Right lobe of liver (tissue), 4 donors: ENCODE results near the gene ATRNL1.

Experiments used
- POLR2A ChIP-seq: fragments of 450-650 bp; IDR thresholded peaks from one replicate; pipeline ENCODE4 v1.6.1; 2017; ENCODE audit warnings: antibody characterized with exemption, mild to moderate bottlenecking
- TF ChIP-seq, protein P1 (sequence below), 4 donors: fragments of 200-600 bp in 3 of 4; fragments of 450-650 bp in 1 of 4; IDR thresholded peaks; one replicate each; pipeline versions ENCODE4 v1.5.1 to v1.8.0; 2016 to 2022; ENCODE audit warnings: antibody characterized with exemption in 4 of 4, mild to moderate bottlenecking in 2 of 4
- donor health status: DM: no; HTN: no; CAD: no.
- donor health status: DM: no; HTN: no; CAD: no.
- donor health status: DM: no; HTN: yes; CAD: no.

DNA sequence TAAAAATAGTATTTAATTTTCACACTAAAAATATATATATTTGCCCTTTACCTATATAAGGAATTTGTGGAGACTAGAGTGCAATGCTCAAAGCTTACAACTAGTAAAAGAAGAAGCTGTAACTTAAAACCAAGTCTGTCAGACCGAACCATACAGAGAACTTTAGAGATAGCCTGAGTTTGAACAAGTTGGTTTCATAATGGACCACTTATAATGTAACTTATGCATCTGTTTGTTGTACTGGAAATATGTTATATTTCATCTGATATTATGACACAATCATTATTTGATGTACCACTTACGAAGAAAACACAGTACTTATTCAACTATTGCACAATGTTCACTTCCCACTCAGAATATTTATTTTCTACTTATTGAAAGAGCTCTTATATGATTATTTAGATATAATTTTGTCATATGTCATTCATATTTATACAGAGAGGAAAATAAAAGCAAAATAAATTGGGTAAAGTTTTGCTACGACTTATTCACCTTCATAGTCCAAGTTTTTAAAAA, 462.8 kb downstream of the ATRNL1 start:
- TF ChIP-seq POLR2A: no peak
- TF ChIP-seq, protein P1, sequence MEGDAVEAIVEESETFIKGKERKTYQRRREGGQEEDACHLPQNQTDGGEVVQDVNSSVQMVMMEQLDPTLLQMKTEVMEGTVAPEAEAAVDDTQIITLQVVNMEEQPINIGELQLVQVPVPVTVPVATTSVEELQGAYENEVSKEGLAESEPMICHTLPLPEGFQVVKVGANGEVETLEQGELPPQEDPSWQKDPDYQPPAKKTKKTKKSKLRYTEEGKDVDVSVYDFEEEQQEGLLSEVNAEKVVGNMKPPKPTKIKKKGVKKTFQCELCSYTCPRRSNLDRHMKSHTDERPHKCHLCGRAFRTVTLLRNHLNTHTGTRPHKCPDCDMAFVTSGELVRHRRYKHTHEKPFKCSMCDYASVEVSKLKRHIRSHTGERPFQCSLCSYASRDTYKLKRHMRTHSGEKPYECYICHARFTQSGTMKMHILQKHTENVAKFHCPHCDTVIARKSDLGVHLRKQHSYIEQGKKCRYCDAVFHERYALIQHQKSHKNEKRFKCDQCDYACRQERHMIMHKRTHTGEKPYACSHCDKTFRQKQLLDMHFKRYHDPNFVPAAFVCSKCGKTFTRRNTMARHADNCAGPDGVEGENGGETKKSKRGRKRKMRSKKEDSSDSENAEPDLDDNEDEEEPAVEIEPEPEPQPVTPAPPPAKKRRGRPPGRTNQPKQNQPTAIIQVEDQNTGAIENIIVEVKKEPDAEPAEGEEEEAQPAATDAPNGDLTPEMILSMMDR (IDR thresholded peaks at IDR 0.05): no peak
